Endodermal cell (in vitro differentiated cells): Measurements from ENCODE around the gene LGALSL. TPM values are rescaled to one million over a fixed set of nuclear protein-coding genes. Genes with fewer than 3 reads are reported as not detected.

Source experiments
- DNase-seq: peaks from one replicate; pipeline ENCODE4 v3.0.0-alpha.2; 2017
- H3K27ac ChIP-seq: 2 replicates; pipeline ENCODE4 v1.5.1; 2013; ENCODE audit warnings: mild to moderate bottlenecking, low read depth, low read length, moderate library complexity
- H3K27me3 ChIP-seq: 2 replicates; pipeline ENCODE4 v1.6.1; 2013; ENCODE audit warnings: mild to moderate bottlenecking, low read length, moderate library complexity; ENCODE audit not compliant: insufficient read depth, control insufficient read depth, poor library complexity, severe bottlenecking
- H3K36me3 ChIP-seq: 2 replicates; pipeline ENCODE4 v1.7.0; 2013; ENCODE audit warnings: mild to moderate bottlenecking, low read length, moderate library complexity; ENCODE audit not compliant: control insufficient read depth, insufficient read depth
- H3K4me1 ChIP-seq: one replicate; pipeline ENCODE4 v1.7.0; 2013; ENCODE audit warnings: low read length; ENCODE audit not compliant: control insufficient read depth, insufficient read depth
- H3K4me3 ChIP-seq: 2 replicates; pipeline ENCODE4 v1.5.1; 2013; ENCODE audit warnings: mild to moderate bottlenecking, low read length, moderate library complexity
- H3K9ac ChIP-seq: 2 replicates; pipeline ENCODE4 v1.6.1; 2013; ENCODE audit warnings: mild to moderate bottlenecking, low read length, moderate library complexity; ENCODE audit not compliant: poor library complexity, severe bottlenecking; ENCODE audit errors: extremely low read depth
- H3K9me3 ChIP-seq: 2 replicates; pipeline ENCODE4 v1.6.1; 2013; ENCODE audit warnings: mild to moderate bottlenecking, low read length, moderate library complexity; ENCODE audit not compliant: control insufficient read depth
- H3K27ac Mint-ChIP-seq: 2 replicates; pipeline ENCODE4 v1.8.0; 2020; ENCODE audit warnings: mixed read lengths
- H3K27me3 Mint-ChIP-seq: 2 replicates; pipeline ENCODE4 v1.8.0; 2021; ENCODE audit warnings: mild to moderate bottlenecking, mixed read lengths; ENCODE audit not compliant: insufficient read depth
- H3K36me3 Mint-ChIP-seq: 2 replicates; pipeline ENCODE4 v1.8.0; 2020; ENCODE audit warnings: low read depth, mixed read lengths
- H3K4me1 Mint-ChIP-seq: 2 replicates; pipeline ENCODE4 v1.8.0; 2020; ENCODE audit warnings: mixed read lengths
- H3K4me3 Mint-ChIP-seq: 2 replicates; pipeline ENCODE4 v1.8.0; 2020; ENCODE audit warnings: mild to moderate bottlenecking, moderate library complexity, mixed read lengths
- H3K9me3 Mint-ChIP-seq: 2 replicates; pipeline ENCODE4 v1.8.0; 2020; ENCODE audit warnings: mild to moderate bottlenecking, mixed read lengths
- CTCF ChIP-seq: fragments of 200-600 bp; sonication (generic); conservative IDR thresholded peaks from 2 replicates; pipeline ENCODE4 v1.5.0; 2021; ENCODE audit warnings: antibody characterized with exemption, mild to moderate bottlenecking
- WGBS, 2 experiments: methylation state at CpG; one replicate each; pipeline versions ENCODE4 v1.1.5 to v1.1.7; 2013; ENCODE audit warnings: missing lambda C conversion rate in 2 of 2, mixed read lengths in 1 of 2; ENCODE audit not compliant: insufficient coverage in 1 of 2, insufficient read length in 1 of 2; 5-methylcytosine and 5-hydroxymethylcytosine counted together
- total RNA-seq, 2 donors: library from RNA; stranded (reverse); fragmentation: NEBNext Ultra II Directional in 1 of 2; extraction: Animal tissue kit (Norgen Biotek cat#: 25700) in 1 of 2; gene quantifications; 2 replicates in 1 of 2; 3 replicates in 1 of 2; pipeline ENCODE4 v1.2.1, GENCODE V29; 2021

The LGALSL gene
- total RNA-seq, 2 donors from 2014 or later, result 22.5 to 41.7 TPM

GRCh38 chr2:64462171-64462570 is 8.2 kb downstream of the LGALSL start:
- Histone ChIP-seq H3K27me3 (no peaks in the 10 kb centered on the region), H3K4me3 (no peak overlapping the region), H3K4me1 (peaks cover 30% of the 10 kb centered on the region), H3K9me3 (no peaks in the 10 kb centered on the region), H3K36me3 (peaks cover 18% of the 10 kb centered on the region), H3K9ac (no peak overlapping the region), H3K27ac (no peak overlapping the region)
- DNase-seq, result no peak
- Mint-ChIP-seq H3K9me3 (no peaks in the 10 kb centered on the region), H3K27ac (no peak overlapping the region), H3K27me3 (peaks cover 17% of the 10 kb centered on the region), H3K4me1 (peaks cover 50% of the 10 kb centered on the region), H3K36me3 (peaks cover 11% of the 10 kb centered on the region), H3K4me3 (no peak overlapping the region)
- 87 to 95% methylated on average over 3 of the region's 3 CpGs for WGBS, 2 experiments
- no peak for TF ChIP-seq CTCF

- Histone ChIP-seq H3K4me1 (peaks cover 30% of the 10 kb centered on the region), H3K9ac (no peak overlapping the region), H3K27ac (no peak overlapping the region), H3K9me3 (no peaks in the 10 kb centered on the region), H3K4me3 (no peak overlapping the region), H3K36me3 (peaks cover 10% of the 10 kb centered on the region), H3K27me3 (no peaks in the 10 kb centered on the region)
- H3K9me3 Mint-ChIP-seq, result no peaks in the 10 kb centered on the region
- WGBS, 2 experiments, result 62 to 66% methylated on average over 5 of the region's 5 CpGs
- TF ChIP-seq CTCF, result no peak
- peaks cover 3% of the 10 kb centered on the region for H3K36me3 Mint-ChIP-seq
- H3K4me3 Mint-ChIP-seq, result no peak overlapping the region
- H3K27ac Mint-ChIP-seq, result no peak overlapping the region
- peaks cover 20% of the 10 kb centered on the region for H3K27me3 Mint-ChIP-seq
- peaks cover 47% of the 10 kb centered on the region for H3K4me1 Mint-ChIP-seq
- no peak for DNase-seq
These were observed 9.2 kb downstream of the LGALSL start for GRCh38 chr2:64462940-64463700.

DNA sequence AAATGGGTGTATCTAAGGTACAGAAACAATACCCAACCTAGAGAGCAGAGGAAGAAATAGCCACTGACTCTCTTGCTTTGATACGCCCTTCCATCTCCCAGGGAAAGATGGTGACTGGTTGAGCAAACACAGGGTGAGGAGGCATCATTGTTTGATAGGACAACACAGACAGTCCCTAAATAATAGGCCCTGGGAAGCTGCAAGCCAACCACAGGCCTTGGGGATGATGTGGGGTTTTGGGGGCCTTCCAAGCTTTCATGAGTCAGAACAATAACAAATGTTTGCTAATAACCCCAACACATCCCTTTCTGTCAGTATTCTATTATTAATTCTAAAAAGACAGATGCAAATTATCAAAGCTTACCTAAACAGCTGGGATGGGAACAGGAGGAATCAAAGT is 9.8 kb downstream of the LGALSL start:
- H3K9ac ChIP-seq, result no peak overlapping the region
- no peak overlapping the region for H3K27ac ChIP-seq
- Mint-ChIP-seq H3K4me1 (peaks cover 44% of the 10 kb centered on the region), H3K9me3 (no peaks in the 10 kb centered on the region), H3K27ac (no peak overlapping the region), H3K36me3 (no peaks in the 10 kb centered on the region), H3K27me3 (peaks cover 18% of the 10 kb centered on the region), H3K4me3 (no peak overlapping the region)
- H3K9me3 ChIP-seq, result no peaks in the 10 kb centered on the region
- DNase-seq, result peak; percentile 24
- no peak for TF ChIP-seq CTCF
- peaks cover 3% of the 10 kb centered on the region for H3K36me3 ChIP-seq
- H3K4me3 ChIP-seq, result no peak overlapping the region
- 100% methylated on average over 1 of the region's 1 CpG; no CpG with 5 or more reads in 1 of the 2 experiments for WGBS, 2 experiments
- H3K4me1 ChIP-seq, result peaks cover 25% of the 10 kb centered on the region
- H3K27me3 ChIP-seq, result no peaks in the 10 kb centered on the region
